SK-N-MC (cell line): ENCODE data around the gene ASTN2.

Source experiments
- EZH2 ChIP-seq: fragments of 200-600 bp; sonication (generic); IDR thresholded peaks from one replicate; pipeline ENCODE4 v1.6.1; 2017; ENCODE audit warnings: antibody characterized with exemption
- FOXP2 ChIP-seq: optimal IDR thresholded peaks from 2 replicates; pipeline ENCODE3; 2011; ENCODE audit warnings: mild to moderate bottlenecking, moderate library complexity; ENCODE audit not compliant: insufficient read depth; ENCODE audit errors: extremely low read length, control extremely low read depth
- POLR2AphosphoS5 ChIP-seq: IDR thresholded peaks from 2 replicates; pipeline ENCODE4 v1.6.1; 2012; ENCODE audit warnings: mild to moderate bottlenecking, low read depth, low read length, borderline replicate concordance

DNA sequence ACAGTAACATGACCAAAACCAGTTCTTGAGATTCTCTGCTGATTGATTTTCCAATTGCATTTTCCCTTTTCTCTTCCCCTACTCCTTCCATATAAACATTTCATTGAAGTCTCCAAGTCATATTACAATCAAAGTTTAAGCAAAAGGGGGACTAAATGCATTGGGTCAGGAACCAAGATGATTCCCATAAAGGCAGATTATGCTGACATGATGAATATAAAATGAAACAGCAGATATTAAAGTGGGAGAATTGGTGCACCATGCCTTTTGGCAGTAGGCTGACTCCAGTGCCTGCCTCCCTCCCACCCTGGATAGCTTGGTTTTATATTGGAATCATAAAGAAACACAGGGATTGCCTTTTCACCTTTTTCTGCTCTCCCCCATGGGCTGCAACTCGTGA is 118.4 kb downstream of the ASTN2 start:
- TF ChIP-seq POLR2AphosphoS5 = no peak
- TF ChIP-seq FOXP2 = no peak
- no peak for TF ChIP-seq EZH2
